Stimulated activated CD8-positive, alpha-beta memory T cell treated with anti-CD3 and anti-CD28 coated beads, Interleukin-12 subunit alpha, Interleukin-12 subunit beta, amount 100 ng/mL, for 24 hours (primary cell): ENCODE results near the gene TBC1D9B.

Experiments used
- DNase-seq: peaks from one replicate; pipeline ENCODE4 v3.0.0-alpha.2; 2020; ENCODE audit errors: extremely low read depth

Gene TBC1D9B

GRCh38 chr5:179906795-179907555, 722 bp downstream of the TBC1D9B start:
- DNase-seq: no peak

GRCh38 chr5:179906294-179906794, 1.4 kb downstream of the TBC1D9B start:
- DNase-seq: no peak

GRCh38 chr5:179905161-179905560, 2.5 kb downstream of the TBC1D9B start:
- no peak for DNase-seq

- no peak for DNase-seq
Observed at GRCh38 chr5:179904463-179905160, 3.1 kb downstream of the TBC1D9B start.

GRCh38 chr5:179902763-179903158, 4.9 kb downstream of the TBC1D9B start:
- no peak for DNase-seq

- no peak for DNase-seq
Observed at GRCh38 chr5:179901915-179902762, 5.6 kb downstream of the TBC1D9B start.

- no peak for DNase-seq
Observed at GRCh38 chr5:179901462-179901861, 6.2 kb downstream of the TBC1D9B start.

- no peak for DNase-seq
Observed at GRCh38 chr5:179900711-179901110, 7.0 kb downstream of the TBC1D9B start.

GRCh38 chr5:179900206-179900605, 7.5 kb downstream of the TBC1D9B start:
- no peak for DNase-seq

- DNase-seq: no peak
Observed at GRCh38 chr5:179895861-179896260, 11.8 kb downstream of the TBC1D9B start.

- DNase-seq: no peak
Observed at GRCh38 chr5:179893958-179894895, 13.5 kb downstream of the TBC1D9B start.

- no peak for DNase-seq
Observed at GRCh38 chr5:179893076-179893957, 14.4 kb downstream of the TBC1D9B start.

GRCh38 chr5:179892255-179892654, 15.4 kb downstream of the TBC1D9B start:
- no peak for DNase-seq

GRCh38 chr5:179890751-179891682, 16.7 kb downstream of the TBC1D9B start:
- no peak for DNase-seq

GRCh38 chr5:179889885-179890284, 17.8 kb downstream of the TBC1D9B start:
- no peak for DNase-seq

- no peak for DNase-seq
Observed at GRCh38 chr5:179887802-179888201, 19.9 kb downstream of the TBC1D9B start.

GRCh38 chr5:179887095-179887494, 20.6 kb downstream of the TBC1D9B start:
- no peak for DNase-seq

- DNase-seq: no peak
Observed at GRCh38 chr5:179886190-179886911, 21.3 kb downstream of the TBC1D9B start.
